CD4-positive, alpha-beta T cell (primary cell): Measurements from ENCODE around the gene KNG1. TPM values are rescaled to one million over a fixed set of nuclear protein-coding genes. Genes with fewer than 3 reads are reported as not detected.
A peak's percentile ranks its signal among the peaks of the same experiment; 100 is the strongest.

ENCODE experiments used
- ATAC-seq: fragments of 200-7000 bp; cut with Tn5 transposase; one replicate; pipeline ENCODE4 v1.10.0; 2022; ENCODE audit warnings: mild to moderate bottlenecking; ENCODE audit not compliant: poor library complexity
- CTCF ChIA-PET: fragments of 350-600 bp; sonication (Branson Sonifier 250); formaldehyde crosslinking; loops from one replicate; lab custom pipeline; 2021; ENCODE audit warnings: antibody characterized with exemption, inconsistent platforms; lab: Charles Lee
- POLR2A ChIA-PET: fragments of 350-600 bp; sonication (Branson Sonifier 250); formaldehyde crosslinking; loops from one replicate; lab custom pipeline; 2021; ENCODE audit warnings: antibody characterized with exemption, inconsistent platforms; lab: Charles Lee
- DNase-seq, 14 experiments: peaks; one replicate each; pipeline ENCODE4 v3.0.0-alpha.2; 2013 to 2020; ENCODE audit warnings: mixed read lengths in 2 of 14
- H3K27ac ChIP-seq, 2 donors: one replicate each; pipeline versions ENCODE4 v1.5.1 to v1.7.0; 2013; ENCODE audit warnings: low read length in 2 of 2, low read depth in 1 of 2, mild to moderate bottlenecking in 1 of 2
- H3K27me3 ChIP-seq, 2 experiments: 1 replicate in 1 of 2; 2 replicates in 1 of 2; pipeline versions ENCODE4 v1.6.1 to v1.7.0; 2013; ENCODE audit warnings: low read length in 2 of 2, control low read depth in 1 of 2, mild to moderate bottlenecking in 1 of 2, moderate library complexity in 1 of 2; ENCODE audit not compliant: insufficient read depth in 2 of 2, control insufficient read depth in 1 of 2
- H3K36me3 ChIP-seq: one replicate; pipeline ENCODE4 v1.6.1; 2013; ENCODE audit warnings: low read length, control low read depth; ENCODE audit not compliant: insufficient read depth
- H3K4me1 ChIP-seq: one replicate; pipeline ENCODE4 v1.6.1; 2013; ENCODE audit warnings: low read length, control low read depth; ENCODE audit not compliant: insufficient read depth
- H3K4me3 ChIP-seq: one replicate; pipeline ENCODE4 v1.5.1; 2013; ENCODE audit warnings: mild to moderate bottlenecking, low read length, moderate library complexity
- H3K9me3 ChIP-seq, 2 experiments: 1 replicate in 1 of 2; 2 replicates in 1 of 2; pipeline versions ENCODE4 v1.6.1 to v1.7.0; 2013; ENCODE audit warnings: low read length in 2 of 2, mild to moderate bottlenecking in 2 of 2, control low read depth in 1 of 2, moderate library complexity in 1 of 2; ENCODE audit not compliant: control insufficient read depth in 1 of 2, insufficient read depth in 1 of 2
- H3K27ac Mint-ChIP-seq: one replicate; pipeline ENCODE4 v1.8.0; 2020; ENCODE audit warnings: mixed read lengths
- H3K27me3 Mint-ChIP-seq: one replicate; pipeline ENCODE4 v1.8.0; 2021; ENCODE audit warnings: mixed read lengths
- H3K36me3 Mint-ChIP-seq: one replicate; pipeline ENCODE4 v1.8.0; 2021; ENCODE audit warnings: low read depth, mixed read lengths
- H3K4me1 Mint-ChIP-seq: one replicate; pipeline ENCODE4 v1.8.0; 2021; ENCODE audit warnings: low read depth, mixed read lengths
- H3K4me3 Mint-ChIP-seq: one replicate; pipeline ENCODE4 v1.8.0; 2020; ENCODE audit warnings: mild to moderate bottlenecking, mixed read lengths
- H3K9me3 Mint-ChIP-seq: one replicate; pipeline ENCODE4 v1.8.0; 2020; ENCODE audit warnings: mixed read lengths
- intact Hi-C, 2 experiments: fragments of 100-400 bp; cut with DNase I in 1 of 2; cut with micrococcal nuclease in 1 of 2; formaldehyde crosslinking; loops; one replicate each; pipeline versions ENCODE4 v1.15.1 to v1.9.0; 2023 to 2025; cut with DNase I, micrococcal nuclease
- total RNA-seq, 174 experiments: library from RNA in 2 of 174; stranded (reverse) in 2 of 174; gene quantifications; one replicate each; pipeline ENCODE4 v1.2.3 and lab custom pipeline; 2021 to 2026
- TF ChIP-seq, protein P1 (sequence below): fragments of 200-600 bp; IDR thresholded peaks from one replicate; pipeline ENCODE4 v1.8.0; 2022; ENCODE audit warnings: antibody characterized with exemption, mild to moderate bottlenecking

Gene KNG1
- total RNA-seq, 2 experiments from 2014 or later, result not detected

DNA sequence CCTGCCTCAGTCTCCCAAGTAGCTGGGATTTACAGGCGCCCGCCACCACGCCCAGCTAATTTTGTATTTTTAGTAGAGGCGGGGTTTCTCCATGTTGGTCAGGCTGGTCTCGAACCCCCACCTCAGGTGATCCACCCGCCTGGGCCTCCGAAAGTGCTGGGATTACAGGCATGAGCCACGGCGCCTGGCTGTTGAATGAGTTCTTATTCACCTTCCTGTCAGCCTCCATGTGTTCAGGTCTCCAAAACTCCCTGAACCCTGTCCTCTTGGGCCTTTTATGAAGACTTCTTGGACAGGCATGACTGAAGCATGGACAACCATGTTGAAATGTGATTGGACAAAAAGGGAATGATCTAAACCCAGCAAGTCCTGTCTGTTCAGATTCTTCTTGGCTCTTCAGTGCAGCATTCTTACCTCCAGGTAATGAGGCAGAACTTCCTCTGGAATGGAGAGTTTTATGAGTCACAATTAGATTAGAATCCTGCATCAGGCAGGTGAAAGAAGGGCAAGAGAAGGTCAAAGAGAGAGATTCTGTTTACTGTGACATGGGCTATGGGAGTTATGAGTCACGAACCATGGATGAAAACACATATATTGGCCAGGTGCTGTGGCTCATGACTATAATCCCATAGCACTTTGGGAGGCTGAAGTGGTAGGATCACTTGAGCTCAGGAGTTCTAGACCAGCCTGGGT is 43.1 kb downstream of the KNG1 start:
- Histone ChIP-seq H3K27ac (no peak overlapping the region), H3K4me1 (no peaks in the 10 kb centered on the region), H3K9me3 (no peaks in the 10 kb centered on the region), H3K27me3 (no peaks in the 10 kb centered on the region), H3K36me3 (no peaks in the 10 kb centered on the region), H3K4me3 (no peak overlapping the region)
- intact Hi-C loops, result no loop called here
- no peak overlapping the region for H3K27ac Mint-ChIP-seq
- H3K4me3 Mint-ChIP-seq, result no peak overlapping the region
- ChIA-PET POLR2A (no interaction called here), CTCF (no interaction called here)
- TF ChIP-seq, protein P1, sequence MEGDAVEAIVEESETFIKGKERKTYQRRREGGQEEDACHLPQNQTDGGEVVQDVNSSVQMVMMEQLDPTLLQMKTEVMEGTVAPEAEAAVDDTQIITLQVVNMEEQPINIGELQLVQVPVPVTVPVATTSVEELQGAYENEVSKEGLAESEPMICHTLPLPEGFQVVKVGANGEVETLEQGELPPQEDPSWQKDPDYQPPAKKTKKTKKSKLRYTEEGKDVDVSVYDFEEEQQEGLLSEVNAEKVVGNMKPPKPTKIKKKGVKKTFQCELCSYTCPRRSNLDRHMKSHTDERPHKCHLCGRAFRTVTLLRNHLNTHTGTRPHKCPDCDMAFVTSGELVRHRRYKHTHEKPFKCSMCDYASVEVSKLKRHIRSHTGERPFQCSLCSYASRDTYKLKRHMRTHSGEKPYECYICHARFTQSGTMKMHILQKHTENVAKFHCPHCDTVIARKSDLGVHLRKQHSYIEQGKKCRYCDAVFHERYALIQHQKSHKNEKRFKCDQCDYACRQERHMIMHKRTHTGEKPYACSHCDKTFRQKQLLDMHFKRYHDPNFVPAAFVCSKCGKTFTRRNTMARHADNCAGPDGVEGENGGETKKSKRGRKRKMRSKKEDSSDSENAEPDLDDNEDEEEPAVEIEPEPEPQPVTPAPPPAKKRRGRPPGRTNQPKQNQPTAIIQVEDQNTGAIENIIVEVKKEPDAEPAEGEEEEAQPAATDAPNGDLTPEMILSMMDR, result no peak
- ATAC-seq (no peak), DNase-seq (no peak)
- no peaks in the 10 kb centered on the region for H3K4me1 Mint-ChIP-seq
- no peaks in the 10 kb centered on the region for H3K27me3 Mint-ChIP-seq
- H3K36me3 Mint-ChIP-seq, result no peaks in the 10 kb centered on the region
- no peaks in the 10 kb centered on the region for H3K9me3 Mint-ChIP-seq

DNA sequence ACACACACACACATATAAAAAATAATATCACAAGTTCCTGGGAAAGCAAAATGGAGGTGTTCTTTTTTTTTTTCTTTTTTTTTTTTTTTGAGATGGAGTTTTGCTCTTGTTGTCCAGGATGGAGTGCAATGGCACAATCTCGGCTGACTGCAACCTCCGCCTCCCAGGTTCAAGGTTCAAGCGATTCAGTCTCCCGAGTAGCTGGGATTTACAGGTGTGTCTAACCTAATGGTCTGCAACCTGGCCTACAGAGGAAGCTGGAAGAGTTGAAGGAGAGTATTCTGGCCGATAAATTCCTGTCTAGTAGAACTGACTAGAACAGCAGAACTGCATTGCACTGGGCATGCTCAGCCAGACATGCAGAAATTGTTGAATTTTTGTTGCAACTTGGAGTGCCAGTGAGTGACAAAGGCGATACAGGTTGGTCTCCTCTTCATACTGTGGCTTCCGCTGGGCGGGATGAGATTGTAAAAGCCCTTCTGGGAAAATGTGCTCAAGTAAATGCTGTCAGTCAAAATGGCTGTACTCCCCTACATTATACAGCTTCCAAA is 43.8 kb downstream of the KNG1 start:
- H3K27me3 Mint-ChIP-seq, result no peaks in the 10 kb centered on the region
- DNase-seq, result no peak
- Histone ChIP-seq H3K27ac (no peak overlapping the region), H3K36me3 (no peaks in the 10 kb centered on the region), H3K9me3 (no peaks in the 10 kb centered on the region), H3K4me3 (no peak overlapping the region), H3K4me1 (no peaks in the 10 kb centered on the region), H3K27me3 (no peaks in the 10 kb centered on the region)
- no peaks in the 10 kb centered on the region for H3K9me3 Mint-ChIP-seq
- TF ChIP-seq, protein P1, result no peak
- H3K36me3 Mint-ChIP-seq, result no peaks in the 10 kb centered on the region
- ATAC-seq, result no peak
- no peak overlapping the region for H3K4me3 Mint-ChIP-seq
- intact Hi-C loops, result no loop called here
- H3K4me1 Mint-ChIP-seq, result no peaks in the 10 kb centered on the region
- no peak overlapping the region for H3K27ac Mint-ChIP-seq
- ChIA-PET CTCF (no interaction called here), POLR2A (no interaction called here)

DNA sequence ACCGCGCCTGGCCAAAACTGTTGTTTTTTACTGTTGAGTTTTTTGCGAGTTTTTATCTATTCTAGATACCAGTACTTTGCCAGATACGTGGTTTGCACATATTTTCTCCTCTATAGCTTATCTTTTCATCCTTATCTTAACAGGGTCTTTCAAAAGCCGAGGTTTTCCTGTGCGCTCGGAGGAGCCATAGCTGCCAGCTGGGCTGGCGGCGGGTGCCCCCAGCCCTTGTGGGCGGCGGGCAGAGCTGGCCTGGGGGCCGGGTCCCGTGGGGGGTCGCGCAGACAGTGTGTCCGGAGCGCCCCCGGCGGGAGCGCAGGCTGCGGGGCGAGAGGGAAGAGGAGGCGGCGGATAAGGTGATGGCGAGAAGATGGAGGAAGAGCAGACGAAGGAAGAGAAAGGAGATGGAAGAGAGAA is 55.1 kb downstream of the KNG1 start:
- ChIA-PET POLR2A (interaction anchor here (0.6 to 5.9 kb wide), 11 partner anchors 11 to 254 kb away, joined by 3 to 164 read pairs (median 7); partner anchors contain the start of genes DNAJB11, EIF4A2 and RFC4), CTCF (interaction anchor here (1.6 kb wide), 1 partner anchor 829 kb away, joined by 6 read pairs; no protein-coding TSS in a partner anchor)
- Histone ChIP-seq H3K4me3 (peak overlapping the region; percentile 82), H3K27ac (peak overlapping the region; percentile 67 to 77), H3K9me3 (no peaks in the 10 kb centered on the region), H3K36me3 (no peaks in the 10 kb centered on the region), H3K27me3 (no peaks in the 10 kb centered on the region), H3K4me1 (peaks cover 16% of the 10 kb centered on the region)
- ATAC-seq (peak; percentile 47), DNase-seq (peak in 3 of 14 experiments; percentile 2 to 39 (median 36))
- Mint-ChIP-seq H3K27me3 (no peaks in the 10 kb centered on the region), H3K27ac (peak overlapping the region; percentile 80), H3K4me3 (peak overlapping the region; percentile 97), H3K4me1 (peaks cover 19% of the 10 kb centered on the region), H3K36me3 (no peaks in the 10 kb centered on the region), H3K9me3 (no peaks in the 10 kb centered on the region)
- intact Hi-C loops, result no loop called here
- TF ChIP-seq, protein P1, result no peak
